Stimulated activated CD4-positive, alpha-beta T cell treated with anti-CD3 and anti-CD28 coated beads, Interleukin-2, amount 100 ng/mL, for 48 hours (primary cell): ENCODE results near the gene NTM.

Experiments
- DNase-seq, 2 donors: peaks; one replicate each; pipeline ENCODE4 v3.0.0-alpha.2; 2020

NTM gene

DNA sequence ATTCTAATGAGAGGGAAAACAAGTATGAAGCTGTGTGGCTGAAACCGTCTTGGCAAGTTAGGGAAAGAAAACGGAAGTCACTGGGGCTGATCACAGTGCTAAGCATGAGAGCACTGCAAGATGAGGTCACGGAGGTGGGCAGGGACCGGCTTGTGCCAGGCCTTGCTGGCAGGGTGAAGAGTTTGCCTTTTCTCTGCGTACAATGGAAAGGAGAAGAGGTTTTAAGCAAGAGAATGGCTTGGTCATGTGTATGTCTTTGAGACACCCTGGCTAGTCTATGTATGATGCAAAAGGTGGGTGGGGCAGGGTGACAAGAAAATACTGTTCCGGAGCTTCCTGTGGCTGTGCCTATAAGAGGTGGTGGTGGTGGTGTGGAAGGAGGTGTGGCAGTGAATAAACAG lies 567.9 kb downstream of the NTM start:
- DNase-seq = no peak

DNA sequence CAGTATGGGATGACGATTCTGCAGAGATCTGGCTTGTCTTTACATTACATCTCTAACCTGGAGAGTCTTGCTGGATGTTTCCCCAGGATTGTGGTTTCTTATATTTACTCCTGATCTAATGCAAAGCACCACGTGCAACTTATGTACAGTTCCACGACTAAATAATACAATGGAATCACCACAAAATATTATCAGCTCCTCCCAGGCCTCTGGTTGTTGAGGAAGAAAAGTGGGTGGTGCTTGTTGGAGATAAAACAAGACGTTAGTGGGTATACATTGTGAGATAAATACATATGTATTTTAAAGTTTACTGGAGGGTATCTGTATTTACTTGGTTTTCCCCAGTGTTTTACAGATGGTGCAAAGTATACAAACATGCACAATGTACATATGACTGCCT lies 569.7 kb downstream of the NTM start:
- no peak for DNase-seq

DNA sequence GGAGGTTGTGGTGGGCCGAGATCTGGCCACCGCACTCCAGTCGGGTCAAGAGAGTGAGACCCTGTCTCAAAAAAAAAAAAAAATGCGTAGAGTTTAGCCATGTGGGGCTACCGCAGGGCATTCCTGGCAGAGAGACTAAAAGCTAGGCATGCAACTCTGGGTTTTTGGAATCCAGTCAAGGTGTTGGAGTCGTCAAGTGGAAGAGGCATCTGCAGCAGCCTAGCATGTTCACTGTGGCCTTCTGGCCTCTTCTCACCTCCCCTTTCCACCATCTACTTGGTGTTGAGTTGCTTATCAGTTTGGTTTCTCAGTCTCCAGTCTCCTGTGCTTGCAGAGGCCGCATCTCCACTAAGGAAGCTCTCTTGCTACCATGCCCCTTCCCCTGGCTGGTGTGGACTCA lies 572.5 kb downstream of the NTM start:
- no peak for DNase-seq

DNA sequence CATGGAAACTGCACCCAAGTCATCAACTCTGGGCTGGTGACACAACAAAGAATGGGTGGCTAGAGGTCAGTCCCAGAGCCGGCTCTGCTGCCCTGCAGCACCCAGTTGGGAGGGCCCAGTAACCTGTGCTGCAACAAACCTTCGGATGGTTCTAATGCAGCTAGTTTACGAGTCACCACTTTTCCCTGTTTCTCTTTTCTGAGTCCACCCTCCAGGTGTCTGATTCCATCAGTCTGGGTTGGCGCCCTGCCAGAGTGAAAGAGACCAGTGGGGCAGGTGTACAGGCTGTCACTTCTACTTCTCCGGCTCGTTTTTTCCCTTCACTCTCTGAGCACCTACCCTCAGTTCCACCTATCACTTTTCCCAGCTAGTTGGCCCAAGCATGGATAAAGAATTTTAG lies 572.9 kb downstream of the NTM start:
- no peak for DNase-seq

DNA sequence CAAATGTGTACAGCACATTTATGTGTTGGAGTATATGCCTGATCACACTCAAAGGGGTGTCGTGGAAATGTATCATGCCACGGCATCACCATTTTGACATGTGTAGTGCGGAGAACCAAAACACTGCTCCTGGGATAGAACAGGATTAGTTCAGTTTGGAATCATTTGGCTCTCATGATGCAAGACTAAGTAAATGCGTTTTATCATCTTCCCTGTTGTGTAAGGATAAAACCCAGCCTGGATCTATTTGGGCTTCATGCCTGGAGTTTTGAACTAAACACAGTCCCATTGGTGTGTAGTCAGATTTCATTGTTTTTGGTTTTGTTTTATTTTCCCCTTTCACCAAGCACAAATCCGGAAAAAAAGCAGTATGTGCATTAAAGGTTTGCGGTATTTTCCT lies 574.3 kb downstream of the NTM start:
- no peak for DNase-seq

DNA sequence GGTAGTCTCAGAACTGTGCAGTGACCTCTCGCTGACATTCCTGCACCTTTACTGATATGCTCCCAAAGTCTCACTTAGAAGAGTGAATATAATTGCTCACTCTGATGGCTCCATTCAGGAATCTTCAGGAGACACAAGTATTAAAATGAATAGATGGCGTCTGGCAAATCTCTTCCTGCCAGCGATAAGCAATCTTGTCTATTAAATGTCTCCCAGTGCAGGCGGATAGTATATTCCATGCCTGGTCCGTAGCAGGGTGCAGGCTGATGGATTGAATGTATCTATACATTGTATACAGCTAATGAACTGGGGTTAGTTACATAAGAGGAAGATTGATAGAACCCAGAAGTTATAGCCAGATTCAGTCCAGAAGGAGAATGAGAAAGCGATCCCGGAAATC lies 575.3 kb downstream of the NTM start:
- DNase-seq = no peak

DNA sequence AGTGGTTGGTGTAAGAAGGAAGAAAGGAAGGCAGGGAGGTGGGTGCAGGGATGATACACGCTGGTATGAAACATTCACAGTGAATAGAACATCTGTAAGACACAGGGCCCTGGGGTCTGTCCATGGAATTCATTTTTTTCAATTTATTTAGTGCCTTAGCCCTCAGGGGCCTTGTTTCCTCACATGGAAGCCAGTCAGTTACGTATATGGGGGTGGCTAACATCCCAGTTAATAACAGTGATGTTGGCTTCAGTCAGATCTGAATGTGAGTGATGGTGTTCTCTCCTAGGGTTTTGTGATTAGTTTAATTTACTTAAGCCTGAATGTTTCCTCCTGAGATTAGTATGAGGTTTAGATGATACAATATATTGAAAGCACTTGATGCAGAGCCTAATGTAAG lies 577.1 kb downstream of the NTM start:
- DNase-seq = no peak

DNA sequence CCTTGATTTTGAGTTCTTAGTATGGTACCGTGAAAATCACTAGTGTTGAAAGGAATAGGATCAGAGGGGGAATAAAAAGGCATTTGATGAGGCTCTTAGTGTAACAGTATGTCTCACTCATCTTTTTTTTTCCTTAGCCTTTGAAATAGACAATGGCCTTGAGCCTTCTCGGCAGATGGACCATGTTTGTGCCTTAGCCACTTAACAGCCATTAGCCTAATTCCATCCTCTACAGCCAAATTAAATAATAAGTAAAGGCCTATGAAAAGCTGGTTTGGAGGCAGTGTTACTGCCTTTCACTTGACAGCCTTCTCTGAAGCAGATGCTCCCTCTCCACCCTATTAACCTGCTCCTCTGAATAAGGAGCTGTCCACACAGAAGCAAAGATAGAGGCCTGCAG lies 580.7 kb downstream of the NTM start:
- no peak for DNase-seq

DNA sequence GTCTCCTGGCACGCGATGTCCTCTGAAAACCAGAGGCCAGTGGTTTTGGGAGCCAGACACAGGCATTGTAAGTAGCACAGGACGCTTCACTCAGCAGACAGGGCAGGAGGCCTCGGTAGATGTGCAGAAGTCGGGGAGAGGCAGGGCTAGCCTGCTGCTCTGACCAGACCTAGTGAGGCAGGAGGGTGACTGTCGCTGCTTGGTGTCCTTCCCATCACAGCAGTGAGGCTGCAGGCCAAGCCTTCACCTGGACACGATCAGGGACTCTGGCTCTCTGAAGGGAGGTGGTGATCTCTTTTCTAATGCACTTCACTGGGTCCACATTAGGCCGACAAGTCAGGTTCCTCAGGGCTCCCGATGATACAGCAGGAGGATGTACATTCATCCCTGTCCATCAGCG lies 583.7 kb downstream of the NTM start:
- no peak for DNase-seq

DNA sequence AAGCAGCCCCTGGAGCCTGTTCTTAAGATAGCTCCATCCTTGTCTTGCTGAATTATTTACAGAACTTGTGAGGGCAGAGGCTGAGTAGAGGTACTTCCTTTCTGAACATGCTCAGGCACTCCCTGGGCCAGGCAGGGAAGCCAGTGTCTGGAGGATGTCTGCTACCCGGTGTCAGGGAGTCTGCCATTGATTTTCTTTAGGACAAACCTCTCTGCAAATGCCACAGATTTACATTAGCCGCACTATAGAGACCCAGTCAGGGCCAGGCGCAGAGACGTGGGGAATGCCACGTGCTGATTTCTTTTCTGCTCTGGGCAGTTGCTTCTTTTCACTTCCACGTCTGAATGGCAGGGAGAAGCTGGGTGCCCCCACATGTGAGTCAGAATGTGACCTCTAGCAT lies 585.5 kb downstream of the NTM start:
- DNase-seq = no peak

DNA sequence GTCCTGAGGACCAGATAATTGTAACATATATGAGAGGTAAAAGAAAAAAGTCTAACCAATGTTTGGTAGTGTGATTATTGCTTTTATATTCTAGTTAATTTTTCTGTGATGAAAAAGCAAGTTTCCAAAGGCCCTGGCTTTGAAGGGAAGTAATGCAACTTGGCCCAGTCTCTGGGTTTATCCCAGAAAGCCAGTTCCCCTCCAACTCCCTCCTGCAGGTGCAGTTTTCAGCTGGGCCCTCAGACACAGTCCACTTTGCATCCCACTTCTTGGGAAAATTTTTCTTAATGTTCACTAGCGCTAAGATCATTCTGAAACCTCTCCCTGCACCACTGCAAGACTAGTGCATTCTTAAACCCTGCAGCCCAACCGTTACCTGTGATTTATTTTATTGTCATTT lies 586.8 kb downstream of the NTM start:
- no peak for DNase-seq

DNA sequence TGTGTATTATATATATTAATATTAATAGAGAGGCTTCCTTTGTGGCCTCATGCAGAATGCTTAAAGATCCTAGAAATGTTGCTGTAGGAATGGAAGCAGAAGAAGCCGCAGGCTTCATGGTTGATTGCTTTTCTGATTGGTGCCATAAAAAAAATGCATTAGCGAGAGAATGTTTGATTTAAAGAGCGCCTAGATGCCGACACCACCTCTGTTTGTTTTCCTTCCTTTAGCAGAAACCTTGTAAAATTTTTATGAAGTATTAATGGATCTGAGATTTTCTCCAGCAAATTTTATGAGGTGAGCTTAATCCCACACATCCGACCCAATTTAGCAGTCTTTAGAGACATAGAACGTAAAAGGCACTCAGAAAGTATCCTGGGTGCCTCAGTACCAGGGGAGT lies 587.5 kb downstream of the NTM start:
- no peak for DNase-seq

DNA sequence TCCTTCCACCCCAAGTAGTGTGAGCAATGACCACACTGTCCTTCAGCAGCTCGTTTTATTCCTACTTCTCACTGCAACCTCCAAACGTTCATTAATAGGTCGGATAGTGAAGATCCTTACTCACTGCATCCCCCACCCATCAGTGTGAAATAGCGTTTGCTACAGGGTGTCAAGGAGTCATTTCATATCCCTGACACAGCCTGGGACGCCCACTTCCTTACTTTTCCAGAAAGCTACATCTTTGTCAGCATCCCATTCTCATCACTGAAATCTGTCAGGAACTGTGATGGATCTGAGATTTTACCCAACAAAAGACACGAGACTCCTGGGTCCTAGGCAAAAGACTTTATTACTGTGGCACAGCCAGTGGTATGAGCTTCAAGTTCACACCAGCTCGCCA lies 592.4 kb downstream of the NTM start:
- DNase-seq = no peak

DNA sequence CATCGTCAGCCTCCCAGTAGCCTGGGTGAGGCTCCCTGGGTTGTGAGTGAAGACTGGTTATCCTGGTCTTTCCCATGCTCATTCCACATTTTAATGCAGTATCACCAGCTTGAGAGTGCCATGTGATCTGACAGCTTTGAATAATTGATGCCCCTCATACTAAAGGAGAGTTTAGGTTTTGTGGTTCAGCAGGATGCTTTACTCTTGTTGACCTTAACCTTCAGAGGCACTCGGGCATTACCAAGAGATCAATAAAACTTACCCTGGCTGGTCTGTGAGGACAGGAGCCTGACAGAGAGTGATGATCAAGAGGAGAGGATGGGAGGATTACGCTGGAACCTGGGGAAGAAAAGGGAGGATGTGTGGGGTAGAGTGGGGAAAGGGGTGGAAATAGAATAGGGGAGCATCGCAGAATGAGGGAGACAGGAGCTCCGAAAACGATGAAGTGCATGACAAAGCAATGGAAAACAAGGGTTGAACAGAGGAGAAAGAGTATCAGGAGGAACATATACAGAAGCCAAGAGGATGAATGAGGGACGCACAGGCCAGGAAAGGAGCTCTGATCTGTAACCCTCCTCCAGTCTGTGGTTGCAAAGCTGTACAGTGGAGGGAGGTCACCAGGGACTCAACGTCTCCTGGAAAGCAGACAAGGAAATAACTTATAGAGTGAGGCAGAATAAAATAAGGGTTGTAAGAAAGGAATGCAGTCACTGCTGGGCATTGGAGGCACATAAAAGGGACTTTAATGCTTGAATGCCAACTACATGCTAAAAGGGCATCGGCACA lies 594.5 kb downstream of the NTM start:
- no peak for DNase-seq

DNA sequence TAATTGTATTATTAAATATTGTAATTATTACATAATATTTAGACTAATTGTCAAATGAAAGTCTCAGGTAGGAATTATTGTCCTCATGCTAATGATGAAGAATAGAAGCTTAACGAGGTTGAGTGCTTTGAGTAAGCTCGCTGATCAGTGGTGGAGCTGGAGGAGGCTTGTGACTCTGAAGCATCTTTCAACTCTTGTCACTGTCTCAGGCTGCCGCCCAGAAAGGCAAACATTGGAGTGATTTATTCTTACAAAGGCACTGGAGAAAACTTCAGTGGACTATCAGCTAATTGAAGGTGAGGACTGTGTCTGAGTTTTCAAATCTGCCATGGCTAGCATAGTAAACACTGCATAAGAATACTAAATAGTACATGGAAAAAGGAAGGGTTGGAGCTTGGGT lies 595.1 kb downstream of the NTM start:
- DNase-seq = no peak

DNA sequence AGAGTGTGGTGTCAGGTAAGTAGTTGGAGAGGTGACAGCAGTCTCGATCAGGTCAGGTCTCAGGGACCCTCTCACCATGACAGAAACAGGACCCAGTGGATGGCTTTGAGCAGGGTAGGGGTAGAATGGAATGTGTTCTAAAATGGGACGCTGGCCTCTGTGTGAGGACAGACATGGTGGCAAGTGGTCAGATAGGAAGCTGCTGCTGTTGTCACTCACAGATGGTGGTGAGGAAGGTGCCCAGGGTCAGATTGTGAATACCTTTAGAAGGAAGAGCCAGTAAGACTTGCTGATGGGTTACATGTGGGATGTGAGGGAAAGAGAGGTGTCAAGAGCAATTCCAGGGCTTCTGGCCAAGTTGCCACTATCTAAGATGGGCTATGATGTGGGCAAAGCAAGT lies 596.3 kb downstream of the NTM start:
- no peak for DNase-seq

DNA sequence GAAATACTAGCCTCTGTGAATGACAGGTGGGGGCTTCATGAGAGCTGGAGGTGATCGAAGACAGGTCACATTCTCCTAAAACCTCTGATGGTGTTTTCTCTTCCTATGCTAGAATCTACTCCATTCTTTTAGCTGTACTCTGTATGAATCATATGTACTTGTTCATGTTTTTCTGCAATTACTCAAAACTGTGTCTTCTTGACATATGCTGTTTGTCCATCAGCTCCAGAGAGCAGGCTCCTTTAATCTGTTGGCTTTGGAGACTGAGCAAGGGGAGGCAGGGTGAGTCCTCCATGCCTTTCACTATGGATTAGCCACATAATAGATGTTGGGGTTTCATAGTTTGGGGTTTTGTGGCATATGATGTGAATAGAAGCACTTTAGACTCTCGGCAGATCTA lies 598.8 kb downstream of the NTM start:
- DNase-seq = no peak

DNA sequence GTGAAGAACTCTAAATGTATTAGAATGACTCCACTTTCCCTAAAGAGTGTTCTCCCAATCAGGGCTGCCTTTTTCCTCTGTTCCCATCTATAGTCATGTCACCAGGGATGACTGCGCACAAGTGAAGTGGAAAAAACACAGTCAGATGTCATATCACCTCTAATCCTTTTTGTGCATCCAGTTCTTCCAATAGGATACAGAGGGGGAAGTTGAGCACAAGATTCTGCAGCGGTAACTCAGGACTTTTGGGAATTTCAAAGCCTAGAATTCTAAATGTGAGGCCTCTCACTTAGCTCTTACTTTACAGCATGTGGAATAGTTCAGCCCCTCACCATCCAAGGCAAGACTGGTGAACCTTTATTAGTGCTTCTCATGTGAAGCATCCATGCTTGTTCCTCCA lies 602.6 kb downstream of the NTM start:
- DNase-seq = no peak

DNA sequence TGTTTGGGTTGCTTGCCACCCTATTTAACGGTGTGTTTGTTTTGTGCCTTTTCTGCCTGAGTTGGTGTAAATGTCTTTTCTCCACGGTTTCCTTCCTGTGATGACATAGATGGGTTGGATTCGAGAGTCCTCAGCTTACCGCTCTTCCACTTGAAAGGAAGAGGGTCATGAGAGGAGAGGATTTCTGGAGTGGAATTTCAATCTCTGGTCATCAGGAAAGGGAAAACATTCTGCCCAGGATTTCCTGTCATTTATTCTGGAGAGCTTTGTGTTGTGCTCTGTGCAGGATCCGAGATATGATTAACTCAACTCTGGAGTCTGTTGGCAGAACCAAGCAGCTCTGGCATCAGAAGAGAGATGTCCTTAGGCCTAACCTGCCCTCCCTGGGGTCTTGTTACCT lies 605.2 kb downstream of the NTM start:
- no peak for DNase-seq

DNA sequence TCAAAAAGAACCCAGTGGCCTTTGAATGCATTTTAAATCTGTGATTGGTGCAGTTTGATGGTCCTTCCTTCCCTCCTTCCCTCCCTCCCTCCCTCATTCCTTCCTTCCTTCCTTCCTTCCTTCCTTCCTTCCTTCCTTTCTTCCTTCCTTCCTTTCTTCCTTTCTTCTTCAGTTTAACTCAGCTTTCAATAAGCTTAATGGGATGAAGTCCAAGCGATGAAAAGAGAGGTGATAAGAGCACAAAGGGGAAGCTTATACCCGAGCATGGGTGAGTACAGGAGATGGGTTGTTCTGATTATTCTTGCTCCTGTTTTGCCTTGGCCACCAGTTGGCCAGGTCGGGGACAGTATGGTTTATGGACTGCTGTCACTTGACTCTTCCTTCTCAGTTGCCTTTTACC lies 605.6 kb downstream of the NTM start:
- DNase-seq = no peak

DNA sequence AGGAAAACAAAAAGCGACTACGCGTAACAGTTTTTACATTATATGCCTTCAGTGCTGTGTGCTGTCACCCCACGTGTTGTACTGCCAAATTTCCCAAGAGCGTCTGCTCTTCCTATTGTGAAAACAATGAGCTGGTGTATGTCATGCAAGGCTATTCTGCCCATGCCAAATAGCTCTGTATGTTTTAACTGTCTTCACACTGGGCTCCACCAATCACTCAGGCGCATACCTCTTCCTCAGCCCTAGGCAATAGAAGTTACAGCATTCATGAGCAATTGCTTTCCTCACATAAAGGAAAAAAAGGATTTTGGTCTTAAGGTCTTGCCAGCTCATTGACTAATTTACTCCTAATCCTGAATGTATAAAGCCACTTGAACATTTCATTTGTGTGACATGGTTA lies 606.8 kb downstream of the NTM start:
- DNase-seq = no peak

DNA sequence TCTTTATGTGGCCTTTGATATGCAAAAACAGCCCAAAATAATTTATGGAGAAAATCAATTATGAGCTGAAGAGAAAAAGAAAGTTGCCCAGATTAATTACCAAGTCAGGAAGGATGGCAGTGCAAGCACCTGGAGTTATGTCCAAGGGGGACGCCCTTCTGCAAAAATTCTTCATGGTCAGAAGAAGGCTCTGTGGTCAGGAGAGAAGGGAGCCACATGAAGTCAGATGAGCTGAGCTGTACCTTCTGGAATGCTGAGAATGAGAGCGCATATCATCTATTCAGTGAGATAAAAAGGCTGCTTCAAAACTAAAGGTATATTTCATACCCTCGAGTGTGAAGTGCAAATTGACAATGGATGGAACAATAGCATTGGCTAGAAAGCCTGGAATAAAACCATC lies 607.4 kb downstream of the NTM start:
- no peak for DNase-seq

DNA sequence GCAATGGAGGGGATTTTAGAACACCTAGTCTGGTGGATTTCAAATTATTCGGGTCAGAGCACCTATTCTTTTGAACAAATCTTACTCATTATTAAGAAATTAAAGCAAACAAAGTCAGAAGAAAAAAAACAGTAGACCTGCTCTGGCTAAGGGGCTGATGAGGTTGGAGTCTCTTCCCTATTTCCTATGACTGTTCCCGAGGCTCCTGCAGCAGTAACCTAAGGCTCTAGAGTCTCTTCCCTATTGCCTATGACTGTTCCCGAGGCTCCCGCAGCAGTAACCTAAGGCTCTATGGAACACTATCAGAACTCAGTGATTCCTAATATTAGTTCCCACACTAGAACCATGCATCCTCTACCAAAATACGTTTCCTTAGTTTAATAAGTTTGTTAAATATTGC lies 607.9 kb downstream of the NTM start:
- DNase-seq = no peak

DNA sequence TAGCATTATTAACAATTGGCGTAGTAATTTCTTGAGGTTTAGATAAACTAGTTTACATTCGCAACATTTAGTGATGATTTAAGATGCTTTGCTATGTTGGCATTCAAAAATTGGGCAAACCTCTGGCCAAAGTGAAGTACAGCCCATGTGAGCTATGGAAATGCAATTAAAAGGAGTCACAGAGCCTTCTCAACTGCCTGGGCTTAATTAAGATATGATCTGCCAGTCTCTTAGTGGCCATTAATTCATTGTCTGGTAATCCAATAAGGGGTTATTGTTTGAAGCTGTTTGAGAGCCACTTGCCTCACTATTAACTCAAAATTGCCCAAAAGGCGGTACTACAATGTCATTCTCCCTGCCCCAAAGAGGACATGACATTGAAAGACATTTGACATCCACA lies 608.9 kb downstream of the NTM start:
- no peak for DNase-seq

DNA sequence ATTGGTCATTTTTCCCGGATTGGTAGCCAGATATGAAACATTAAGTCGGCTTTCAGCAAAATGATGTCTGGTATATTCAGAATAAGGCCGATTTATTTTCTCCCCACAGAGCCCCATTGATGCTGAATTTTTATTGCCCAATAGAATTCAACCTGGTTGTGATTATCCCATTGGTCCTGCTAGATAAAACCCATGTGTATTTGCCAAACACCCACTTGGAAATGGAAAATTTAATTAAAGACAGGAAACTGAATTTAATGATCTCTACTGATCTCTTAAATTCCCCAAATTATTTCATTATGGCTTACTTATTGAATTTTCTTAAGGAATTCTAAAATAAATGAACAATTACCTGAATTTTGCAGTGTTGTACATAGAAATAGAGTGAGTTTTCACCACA lies 609.8 kb downstream of the NTM start:
- no peak for DNase-seq
